Hippocampal formation (tissue), 2 donors: ENCODE measurements around the gene PPM1N.

Source experiments
- DNase-seq, 2 donors: peaks; one replicate each; lab custom pipeline; 2025; lab: John Stamatoyannopoulos, UW

Gene PPM1N

GRCh38 chr19:45528744-45529419 is 30.6 kb downstream of the PPM1N start:
- DNase-seq: peak; percentile 12 to 32

- no peak for DNase-seq
These were observed 31.2 kb downstream of the PPM1N start for GRCh38 chr19:45529420-45529785.

- DNase-seq: no peak
These were observed 33.1 kb downstream of the PPM1N start for GRCh38 chr19:45531349-45531748.

GRCh38 chr19:45539459-45539858 is 41.2 kb downstream of the PPM1N start:
- DNase-seq: no peak

- no peak for DNase-seq
These were observed 44.0 kb downstream of the PPM1N start for GRCh38 chr19:45542234-45542668.

GRCh38 chr19:45547211-45547770 is 49.0 kb downstream of the PPM1N start:
- DNase-seq: no peak

GRCh38 chr19:45547965-45548609 is 49.8 kb downstream of the PPM1N start:
- no peak for DNase-seq
